Mesenchymal stem cell (in vitro differentiated cells and primary cell): ENCODE measurements around the gene GBF1.

Experiments
- DNase-seq: peaks from one replicate; pipeline ENCODE4 v3.0.0-alpha.2; 2013
- H2AFZ ChIP-seq: one replicate; pipeline ENCODE4 v1.6.1; 2013; ENCODE audit warnings: low read depth, mild to moderate bottlenecking, control low read depth, inconsistent platforms, low read length, moderate library complexity
- H2AK5ac ChIP-seq: 2 replicates; pipeline ENCODE4 v1.6.1; 2013; ENCODE audit warnings: low read length, moderate library complexity, mild to moderate bottlenecking, inconsistent platforms; ENCODE audit not compliant: severe bottlenecking
- H2BK120ac ChIP-seq: one replicate; pipeline ENCODE4 v1.6.1; 2013; ENCODE audit warnings: low read depth, mild to moderate bottlenecking, inconsistent platforms, low read length, moderate library complexity
- H2BK12ac ChIP-seq, 2 experiments: one replicate each; pipeline ENCODE4 v1.6.1; 2013; ENCODE audit warnings: inconsistent platforms in 2 of 2, low read length in 2 of 2, mild to moderate bottlenecking in 2 of 2, moderate library complexity in 2 of 2, control low read depth in 1 of 2
- H2BK15ac ChIP-seq: one replicate; pipeline ENCODE4 v1.6.1; 2013; ENCODE audit warnings: mild to moderate bottlenecking, low read depth, inconsistent platforms; ENCODE audit not compliant: poor library complexity, severe bottlenecking
- H2BK5ac ChIP-seq: 2 replicates; pipeline ENCODE4 v1.6.1; 2013; ENCODE audit warnings: low read depth, mild to moderate bottlenecking, low read length, control low read depth, inconsistent platforms; ENCODE audit not compliant: poor library complexity, severe bottlenecking
- H3K14ac ChIP-seq, 2 experiments: one replicate each; pipeline ENCODE4 v1.6.1; 2013; ENCODE audit warnings: inconsistent platforms in 2 of 2, low read length in 2 of 2, control low read depth in 1 of 2, mild to moderate bottlenecking in 1 of 2, moderate library complexity in 1 of 2
- H3K18ac ChIP-seq, 2 experiments: one replicate each; pipeline ENCODE4 v1.6.1; 2013; ENCODE audit warnings: inconsistent platforms in 2 of 2, low read length in 2 of 2, control low read depth in 1 of 2, low read depth in 1 of 2, mild to moderate bottlenecking in 1 of 2
- H3K23ac ChIP-seq, 2 experiments: one replicate each; pipeline ENCODE4 v1.6.1; 2013; ENCODE audit warnings: inconsistent platforms in 2 of 2, low read length in 2 of 2, mild to moderate bottlenecking in 2 of 2, moderate library complexity in 2 of 2, control low read depth in 1 of 2
- H3K27ac ChIP-seq: 2 replicates; pipeline ENCODE4 v1.5.1; 2013; ENCODE audit warnings: mild to moderate bottlenecking, moderate library complexity, low read length, control low read depth, inconsistent platforms; ENCODE audit not compliant: poor library complexity, severe bottlenecking
- H3K27me3 ChIP-seq, 2 experiments: 2 replicates each; pipeline versions ENCODE4 v1.6.1 to v1.7.0; 2013; ENCODE audit warnings: low read length in 2 of 2, mild to moderate bottlenecking in 2 of 2, moderate library complexity in 2 of 2, control low read depth in 1 of 2, inconsistent platforms in 1 of 2; ENCODE audit not compliant: control insufficient read depth in 1 of 2, insufficient read depth in 1 of 2
- H3K36me3 ChIP-seq, 2 experiments: 2 replicates each; pipeline versions ENCODE4 v1.6.1 to v1.7.0; 2013; ENCODE audit warnings: low read length in 2 of 2, control low read depth in 1 of 2, inconsistent platforms in 1 of 2, low read depth in 1 of 2, mild to moderate bottlenecking in 1 of 2; ENCODE audit not compliant: insufficient read depth in 2 of 2, control insufficient read depth in 1 of 2
- H3K4ac ChIP-seq, 2 experiments: one replicate each; pipeline ENCODE4 v1.6.1; 2013; ENCODE audit warnings: inconsistent platforms in 2 of 2, low read length in 2 of 2, mild to moderate bottlenecking in 2 of 2, moderate library complexity in 2 of 2, control low read depth in 1 of 2, low read depth in 1 of 2
- H3K4me1 ChIP-seq: 2 replicates; pipeline ENCODE4 v1.6.1; 2013; ENCODE audit warnings: low read depth, low read length, control low read depth; ENCODE audit not compliant: control insufficient read depth, insufficient read depth
- H3K4me2 ChIP-seq: 2 replicates; pipeline ENCODE4 v1.6.1; 2013; ENCODE audit warnings: low read length, mild to moderate bottlenecking, inconsistent platforms; ENCODE audit not compliant: poor library complexity, severe bottlenecking
- H3K4me3 ChIP-seq, 2 experiments: 2 replicates each; pipeline versions ENCODE4 v1.5.1 to v1.7.0; 2013; ENCODE audit warnings: low read length in 2 of 2, mild to moderate bottlenecking in 2 of 2, control low read depth in 1 of 2, low read depth in 1 of 2; ENCODE audit not compliant: insufficient read depth in 1 of 2
- H3K79me1 ChIP-seq: replicated peaks from 2 replicates; pipeline ENCODE4 v1.6.1; 2013; ENCODE audit warnings: mild to moderate bottlenecking, control low read depth, low read length, inconsistent platforms; ENCODE audit not compliant: poor library complexity, severe bottlenecking
- H3K9ac ChIP-seq: 2 replicates; pipeline ENCODE4 v1.7.0; 2013; ENCODE audit warnings: mild to moderate bottlenecking, low read length, moderate library complexity
- H3K9me3 ChIP-seq: 2 replicates; pipeline ENCODE4 v1.7.0; 2013; ENCODE audit warnings: mild to moderate bottlenecking, low read length; ENCODE audit not compliant: control insufficient read depth
- H4K8ac ChIP-seq: one replicate; pipeline ENCODE4 v1.6.1; 2013; ENCODE audit warnings: inconsistent platforms, mild to moderate bottlenecking, low read length, moderate library complexity
- H4K91ac ChIP-seq: one replicate; pipeline ENCODE4 v1.6.1; 2013; ENCODE audit warnings: mild to moderate bottlenecking, low read length, inconsistent platforms
- WGBS: methylation state at CpG from one replicate; pipeline ENCODE4 v1.1.7; 2013; ENCODE audit warnings: mixed read lengths; 5-methylcytosine and 5-hydroxymethylcytosine counted together

GBF1 gene

DNA sequence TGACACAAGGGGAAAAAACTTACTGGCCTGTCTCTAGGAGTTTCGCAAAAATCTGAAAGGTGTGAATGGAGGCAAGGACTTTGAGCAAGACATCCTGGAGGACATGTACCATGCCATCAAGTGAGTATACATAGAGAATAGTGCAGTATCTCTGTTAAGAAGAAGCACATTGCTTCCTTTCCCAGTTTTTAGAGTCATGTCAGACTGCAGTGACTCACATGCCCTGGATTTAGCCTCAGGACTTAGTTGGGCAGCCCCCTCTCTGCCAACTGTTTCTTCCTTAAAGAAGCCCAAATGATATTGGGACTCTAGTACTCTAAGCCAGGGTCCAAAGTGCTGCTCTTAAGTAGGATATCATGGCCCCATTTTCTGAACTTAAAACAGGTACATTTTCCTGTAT lies 122.1 kb downstream of the GBF1 start:
- Histone ChIP-seq H3K27ac (peak overlapping the region; percentile 47), H2AFZ (no peak overlapping the region), H3K4me2 (no peak overlapping the region), H3K9ac (no peak overlapping the region), H3K4me1 (peaks cover 5% of the 10 kb centered on the region), H3K9me3 (no peaks in the 10 kb centered on the region), H3K23ac (no peak overlapping the region), H3K4ac (no peak overlapping the region), H2BK12ac (no peak overlapping the region), H3K18ac (no peak overlapping the region), H3K14ac (no peak overlapping the region), H3K4me3 (no peak overlapping the region), H2BK15ac (no peak overlapping the region), H2BK120ac (no peak overlapping the region), H4K91ac (no peak overlapping the region), H3K36me3 (peaks cover 75 to 94% of the 10 kb centered on the region in 2 experiments), H2AK5ac (no peak overlapping the region), H2BK5ac (no peak overlapping the region), H4K8ac (no peak overlapping the region), H3K79me1 (peaks cover 33% of the 10 kb centered on the region), H3K27me3 (no peaks in the 10 kb centered on the region)
- DNase-seq = no peak
- 100% methylated on average over 1 of the region's 1 CpG for WGBS

DNA sequence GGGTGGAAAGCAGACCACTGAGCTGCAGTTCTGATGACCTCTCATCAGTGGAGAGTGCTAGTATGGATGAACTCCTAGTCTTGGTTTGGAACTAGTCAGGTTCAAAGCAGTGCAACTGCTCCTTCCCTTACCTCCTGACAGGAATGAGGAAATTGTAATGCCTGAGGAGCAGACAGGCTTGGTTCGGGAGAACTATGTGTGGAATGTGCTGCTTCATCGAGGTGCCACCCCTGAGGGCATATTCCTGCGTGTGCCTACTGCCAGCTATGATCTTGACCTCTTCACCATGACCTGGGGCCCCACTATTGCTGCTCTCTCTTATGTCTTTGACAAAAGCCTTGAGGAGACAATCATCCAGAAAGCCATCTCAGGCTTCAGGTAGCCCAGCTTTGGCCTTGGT lies 122.7 kb downstream of the GBF1 start:
- H3K9me3 ChIP-seq = no peaks in the 10 kb centered on the region
- H2BK15ac ChIP-seq = no peak overlapping the region
- no peaks in the 10 kb centered on the region for H3K27me3 ChIP-seq
- no peak overlapping the region for H2BK5ac ChIP-seq
- H3K4me3 ChIP-seq = no peak overlapping the region
- no peak overlapping the region for H2AK5ac ChIP-seq
- no peak overlapping the region for H3K4ac ChIP-seq
- peaks cover 5% of the 10 kb centered on the region for H3K4me1 ChIP-seq
- H3K79me1 ChIP-seq = peaks cover 28% of the 10 kb centered on the region
- no peak overlapping the region for H2BK120ac ChIP-seq
- H3K14ac ChIP-seq = no peak overlapping the region
- no peak overlapping the region for H3K9ac ChIP-seq
- DNase-seq = no peak
- no peak overlapping the region for H3K18ac ChIP-seq
- H3K27ac ChIP-seq = peak overlapping the region; percentile 47
- H3K23ac ChIP-seq = no peak overlapping the region
- no peak overlapping the region for H3K4me2 ChIP-seq
- no peak overlapping the region for H4K91ac ChIP-seq
- H2AFZ ChIP-seq = no peak overlapping the region
- WGBS = 89% methylated on average over 3 of the region's 3 CpGs
- no peak overlapping the region for H4K8ac ChIP-seq
- H2BK12ac ChIP-seq = no peak overlapping the region
- H3K36me3 ChIP-seq = peaks cover 72 to 94% of the 10 kb centered on the region in 2 experiments

- H2BK5ac ChIP-seq = no peak overlapping the region
- H3K4me2 ChIP-seq = no peak overlapping the region
- H2BK15ac ChIP-seq = no peak overlapping the region
- H3K9me3 ChIP-seq = no peaks in the 10 kb centered on the region
- H3K4me1 ChIP-seq = peaks cover 5% of the 10 kb centered on the region
- H4K91ac ChIP-seq = no peak overlapping the region
- 100% methylated on average over 2 of the region's 2 CpGs for WGBS
- H4K8ac ChIP-seq = no peak overlapping the region
- no peak overlapping the region for H3K18ac ChIP-seq
- no peak overlapping the region for H3K14ac ChIP-seq
- no peak overlapping the region for H2BK120ac ChIP-seq
- no peak overlapping the region for H3K23ac ChIP-seq
- no peak overlapping the region for H2AK5ac ChIP-seq
- DNase-seq = no peak
- H2BK12ac ChIP-seq = no peak overlapping the region
- H3K4ac ChIP-seq = no peak overlapping the region
- H3K9ac ChIP-seq = no peak overlapping the region
- peaks cover 21% of the 10 kb centered on the region for H3K79me1 ChIP-seq
- H3K27me3 ChIP-seq = no peaks in the 10 kb centered on the region
- no peak overlapping the region for H3K4me3 ChIP-seq
- peaks cover 77 to 98% of the 10 kb centered on the region in 2 experiments for H3K36me3 ChIP-seq
- H2AFZ ChIP-seq = no peak overlapping the region
- no peak overlapping the region for H3K27ac ChIP-seq
Observed at GRCh38 chr10:102371295-102371694, 126.0 kb downstream of the GBF1 start.

GRCh38 chr10:102375250-102375649 lies 129.9 kb downstream of the GBF1 start:
- no peaks in the 10 kb centered on the region for H3K27me3 ChIP-seq
- peaks cover 71 to 86% of the 10 kb centered on the region in 2 experiments for H3K36me3 ChIP-seq
- H3K4ac ChIP-seq = no peak overlapping the region
- no peak overlapping the region for H2BK5ac ChIP-seq
- H2AK5ac ChIP-seq = no peak overlapping the region
- H3K79me1 ChIP-seq = peaks cover 13% of the 10 kb centered on the region
- H3K4me3 ChIP-seq = no peak overlapping the region
- 98% methylated on average over 7 of the region's 7 CpGs for WGBS
- no peak overlapping the region for H2BK12ac ChIP-seq
- no peak overlapping the region for H2BK120ac ChIP-seq
- no peak overlapping the region for H4K91ac ChIP-seq
- H3K9me3 ChIP-seq = no peaks in the 10 kb centered on the region
- no peak overlapping the region for H4K8ac ChIP-seq
- no peak overlapping the region for H3K4me2 ChIP-seq
- no peak overlapping the region for H2AFZ ChIP-seq
- H3K23ac ChIP-seq = no peak overlapping the region
- H3K18ac ChIP-seq = no peak overlapping the region
- H3K14ac ChIP-seq = no peak overlapping the region
- no peak overlapping the region for H2BK15ac ChIP-seq
- H3K27ac ChIP-seq = no peak overlapping the region
- DNase-seq = no peak
- H3K4me1 ChIP-seq = no peaks in the 10 kb centered on the region
- no peak overlapping the region for H3K9ac ChIP-seq
